CD14-positive monocyte (primary cell): ENCODE data around the gene CREB1. TPM values are rescaled to one million over a fixed set of nuclear protein-coding genes. Genes with fewer than 3 reads are reported as not detected.

Experiments used
- DNase-seq, 3 donors: peaks; one replicate each; pipeline ENCODE4 v3.0.0-alpha.2; 2011 to 2022
- H2AFZ ChIP-seq: 2 replicates; pipeline ENCODE4 v1.6.0; 2012; ENCODE audit warnings: mild to moderate bottlenecking, low read depth, low read length, inconsistent platforms; ENCODE audit not compliant: insufficient read depth, poor library complexity, severe bottlenecking
- H3K27ac ChIP-seq, 2 donors: 1 replicate in 1 of 2; 2 replicates in 1 of 2; pipeline ENCODE4 v1.5.1; 2012 to 2013; ENCODE audit warnings: low read length in 2 of 2, control low read depth in 1 of 2, inconsistent platforms in 1 of 2, low read depth in 1 of 2, mild to moderate bottlenecking in 1 of 2
- H3K27me3 ChIP-seq, 2 donors: one replicate each; pipeline versions ENCODE4 v1.6.0 to v1.6.1; 2011 to 2013; ENCODE audit warnings: low read length in 2 of 2; ENCODE audit not compliant: control insufficient read depth in 2 of 2, insufficient read depth in 2 of 2
- H3K36me3 ChIP-seq, 2 donors: replicated peaks in 1 of 2; 1 replicate in 1 of 2; 2 replicates in 1 of 2; pipeline versions ENCODE4 v1.5.1 to v1.6.1; 2012 to 2013; ENCODE audit warnings: low read length in 2 of 2, control low read depth in 1 of 2, inconsistent platforms in 1 of 2, mild to moderate bottlenecking in 1 of 2; ENCODE audit not compliant: insufficient read depth in 2 of 2, control insufficient read depth in 1 of 2
- H3K4me1 ChIP-seq, 2 donors: 1 replicate in 1 of 2; 2 replicates in 1 of 2; pipeline versions ENCODE4 v1.5.1 to v1.6.1; 2012 to 2013; ENCODE audit warnings: low read length in 2 of 2, control low read depth in 1 of 2, inconsistent platforms in 1 of 2, mild to moderate bottlenecking in 1 of 2, moderate library complexity in 1 of 2; ENCODE audit not compliant: insufficient read depth in 2 of 2, control insufficient read depth in 1 of 2
- H3K4me2 ChIP-seq: replicated peaks from 2 replicates; pipeline ENCODE3; 2012; ENCODE audit warnings: low read length, moderate library complexity, mild to moderate bottlenecking; ENCODE audit not compliant: poor library complexity, severe bottlenecking; ENCODE audit errors: extremely low read depth
- H3K4me3 ChIP-seq, 3 experiments: fragments of 200-600 bp in 1 of 3; sonication (generic) in 1 of 3; replicated peaks in 1 of 3; 1 replicate in 2 of 3; 2 replicates in 1 of 3; pipeline ENCODE4 v1.5.1; 2011 to 2013; ENCODE audit warnings: low read length in 3 of 3, mild to moderate bottlenecking in 3 of 3, control low read depth in 2 of 3, low read depth in 2 of 3, inconsistent platforms in 1 of 3, moderate library complexity in 1 of 3
- H3K79me2 ChIP-seq: 2 replicates; pipeline ENCODE4 v1.6.0; 2012; ENCODE audit warnings: mild to moderate bottlenecking, control low read depth, inconsistent platforms, low read length, moderate library complexity; ENCODE audit not compliant: insufficient read depth
- H3K9ac ChIP-seq: 2 replicates; pipeline ENCODE4 v1.6.0; 2017; ENCODE audit warnings: low read length, mild to moderate bottlenecking; ENCODE audit not compliant: insufficient read depth, poor library complexity, severe bottlenecking
- H3K9me3 ChIP-seq, 2 donors: replicated peaks in 1 of 2; 1 replicate in 1 of 2; 2 replicates in 1 of 2; pipeline versions ENCODE4 v1.5.1 to v1.6.1; 2012 to 2013; ENCODE audit warnings: low read length in 2 of 2, control low read depth in 1 of 2; ENCODE audit not compliant: control insufficient read depth in 1 of 2, insufficient read depth in 1 of 2
- H4K20me1 ChIP-seq: 2 replicates; pipeline ENCODE4 v1.6.0; 2012; ENCODE audit warnings: mild to moderate bottlenecking, low read length, control low read depth, moderate library complexity; ENCODE audit not compliant: insufficient read depth
- H3K27ac Mint-ChIP-seq, 7 donors: one replicate each; pipeline ENCODE4 v1.8.0; 2020; ENCODE audit warnings: mild to moderate bottlenecking in 7 of 7, mixed read lengths in 7 of 7, moderate library complexity in 6 of 7, inconsistent platforms in 2 of 7
- H3K27me3 Mint-ChIP-seq, 3 donors: one replicate each; pipeline ENCODE4 v1.8.0; 2021 to 2022; ENCODE audit warnings: low read depth in 3 of 3, mild to moderate bottlenecking in 3 of 3, mixed read lengths in 3 of 3, moderate library complexity in 3 of 3, inconsistent platforms in 1 of 3
- H3K36me3 Mint-ChIP-seq, 2 donors: one replicate each; pipeline ENCODE4 v1.8.0; 2020; ENCODE audit warnings: mixed read lengths in 2 of 2, inconsistent platforms in 1 of 2, mild to moderate bottlenecking in 1 of 2
- H3K4me1 Mint-ChIP-seq: one replicate; pipeline ENCODE4 v1.8.0; 2020; ENCODE audit warnings: mild to moderate bottlenecking, mixed read lengths
- H3K4me3 Mint-ChIP-seq, 2 donors: one replicate each; pipeline ENCODE4 v1.8.0; 2020; ENCODE audit warnings: mild to moderate bottlenecking in 2 of 2, mixed read lengths in 2 of 2, moderate library complexity in 1 of 2
- H3K9me3 Mint-ChIP-seq, 7 donors: one replicate each; pipeline ENCODE4 v1.8.0; 2020 to 2022; ENCODE audit warnings: mixed read lengths in 7 of 7, mild to moderate bottlenecking in 6 of 7, moderate library complexity in 6 of 7, inconsistent platforms in 2 of 7
- CTCF ChIP-seq: fragments of 200-600 bp; IDR thresholded peaks from one replicate; pipeline ENCODE4 v1.8.0; 2022; ENCODE audit warnings: antibody characterized with exemption, mild to moderate bottlenecking
- WGBS: methylation state at CpG from one replicate; pipeline ENCODE4 v1.1.5; 2013; ENCODE audit warnings: missing lambda C conversion rate; ENCODE audit not compliant: insufficient coverage; 5-methylcytosine and 5-hydroxymethylcytosine counted together
- intact Hi-C, 2 donors: fragments of 100-400 bp; cut with micrococcal nuclease; formaldehyde crosslinking; loops; one replicate each; pipeline versions ENCODE4 v1.15.0 to v1.15.1; 2023
- polyA plus RNA-seq, 3 donors: library from polyadenylated mRNA; depleted of rRNA in 1 of 3; unstranded in 2 of 3; stranded (reverse) in 1 of 3; fragments of 300-500 nt in 2 of 3; fragments of >200 nt in 1 of 3; fragmentation: Illumina TruSeq in 2 of 3; gene quantifications; 1 replicate in 2 of 3; 2 replicates in 1 of 3; pipeline ENCODE4 v1.2.3, GENCODE V29; 2012 to 2021

CREB1 gene
- polyA plus RNA-seq, 3 donors: 43.3 to 60.5 (median 55.2) TPM

GRCh38 chr2:207532676-207533075 is 2.9 kb downstream of the CREB1 start:
- H3K4me1 Mint-ChIP-seq: peaks cover 47% of the 10 kb centered on the region
- 100% methylated on average over 3 of the region's 9 CpGs for WGBS

GRCh38 chr2:207533461-207534008 is 3.8 kb downstream of the CREB1 start:
- Histone ChIP-seq H3K27ac (peak overlapping the region in 1 of 2 donors; percentile 56), H4K20me1 (peaks cover 76% of the 10 kb centered on the region), H3K4me3 (no peak overlapping the region), H3K4me2 (no peak overlapping the region), H2AFZ (no peak overlapping the region), H3K27me3 (no peaks in the 10 kb centered on the region), H3K9ac (no peak overlapping the region), H3K36me3 (peaks cover 0 to 6% of the 10 kb centered on the region in 2 donors), H3K4me1 (peaks cover 27 to 38% of the 10 kb centered on the region in 2 donors), H3K9me3 (no peaks in the 10 kb centered on the region), H3K79me2 (peaks cover 91% of the 10 kb centered on the region)
- intact Hi-C loops: no loop called here
- Mint-ChIP-seq H3K4me1 (peaks cover 42% of the 10 kb centered on the region), H3K27me3 (peaks cover 0 to 3% (median 0%) of the 10 kb centered on the region in 3 donors), H3K27ac (peak overlapping the region in 2 of 7 donors; percentile 4 to 78), H3K4me3 (no peak overlapping the region), H3K36me3 (peaks cover 3 to 20% of the 10 kb centered on the region in 2 donors), H3K9me3 (peaks cover 0 to 1% (median 0%) of the 10 kb centered on the region in 7 donors)
- no CpG with 5 or more reads among the region's 2 CpGs for WGBS
- no peak for TF ChIP-seq CTCF
- DNase-seq: no peak

More at GRCh38 chr2:207532676-207533075, 2.9 kb downstream of the CREB1 start:
- peaks cover 91% of the 10 kb centered on the region for H3K79me2 ChIP-seq
- H3K9ac ChIP-seq: no peak overlapping the region
- H3K4me2 ChIP-seq: no peak overlapping the region
- H3K9me3 ChIP-seq: no peaks in the 10 kb centered on the region
- Mint-ChIP-seq H3K36me3 (peaks cover 1 to 24% of the 10 kb centered on the region in 2 donors), H3K4me3 (no peak overlapping the region), H3K27ac (peak overlapping the region in 4 of 7 donors; percentile 98 to 99 (median 99)), H3K27me3 (peaks cover 0 to 10% (median 0%) of the 10 kb centered on the region in 3 donors), H3K9me3 (peaks cover 0 to 3% (median 0%) of the 10 kb centered on the region in 7 donors)
- no peak for DNase-seq
- no peak overlapping the region for H2AFZ ChIP-seq
- peaks cover 36 to 46% of the 10 kb centered on the region in 2 donors for H3K4me1 ChIP-seq
- intact Hi-C loops: no loop called here
- H3K27ac ChIP-seq: peak overlapping the region in 1 of 2 donors; percentile 36
- H4K20me1 ChIP-seq: peaks cover 67% of the 10 kb centered on the region
- H3K27me3 ChIP-seq: no peaks in the 10 kb centered on the region
- TF ChIP-seq CTCF: no peak
- peaks cover 0 to 6% of the 10 kb centered on the region in 2 donors for H3K36me3 ChIP-seq
- H3K4me3 ChIP-seq: no peak overlapping the region
